HFFc6 (cell line): ENCODE results near the gene PDS5B. TPM values are rescaled to one million over a fixed set of nuclear protein-coding genes. Genes with fewer than 3 reads are reported as not detected.

ENCODE experiments used
- DNase-seq: peaks from one replicate; pipeline ENCODE4 v3.0.0-alpha.2; 2018
- H3K27ac Mint-ChIP-seq: 2 replicates; pipeline ENCODE4 v1.8.0; 2020; ENCODE audit warnings: mild to moderate bottlenecking, mixed read lengths
- H3K27me3 Mint-ChIP-seq: 2 replicates; pipeline ENCODE4 v1.8.0; 2021; ENCODE audit warnings: mild to moderate bottlenecking, moderate library complexity, mixed read lengths; ENCODE audit not compliant: insufficient read depth
- H3K36me3 Mint-ChIP-seq: 2 replicates; pipeline ENCODE4 v1.8.0; 2021; ENCODE audit warnings: low read depth, mixed read lengths
- H3K4me1 Mint-ChIP-seq: 2 replicates; pipeline ENCODE4 v1.8.0; 2020; ENCODE audit warnings: low read depth, mixed read lengths
- H3K4me3 Mint-ChIP-seq: 2 replicates; pipeline ENCODE4 v1.8.0; 2020; ENCODE audit warnings: mild to moderate bottlenecking, moderate library complexity, mixed read lengths
- H3K9me3 Mint-ChIP-seq: 2 replicates; pipeline ENCODE4 v1.8.0; 2020; ENCODE audit warnings: mild to moderate bottlenecking, mixed read lengths
- CTCF ChIP-seq: fragments of 200-600 bp; sonication (generic); IDR thresholded peaks from 2 replicates; pipeline ENCODE4 v1.5.0; 2021; ENCODE audit warnings: antibody characterized with exemption, mild to moderate bottlenecking
- total RNA-seq, 6 experiments: library from RNA; stranded (reverse); fragmentation: NEBNext Ultra II Directional; extraction: Animal tissue kit (Norgen Biotek cat#: 25700); gene quantifications; 2 replicates in 1 of 6; 3 replicates in 5 of 6; pipeline ENCODE4 v1.2.3, GENCODE V29; 2021

The PDS5B gene
- total RNA-seq, 6 experiments from 2014 or later, result 21.0 to 28.9 (median 24.6) TPM

DNA sequence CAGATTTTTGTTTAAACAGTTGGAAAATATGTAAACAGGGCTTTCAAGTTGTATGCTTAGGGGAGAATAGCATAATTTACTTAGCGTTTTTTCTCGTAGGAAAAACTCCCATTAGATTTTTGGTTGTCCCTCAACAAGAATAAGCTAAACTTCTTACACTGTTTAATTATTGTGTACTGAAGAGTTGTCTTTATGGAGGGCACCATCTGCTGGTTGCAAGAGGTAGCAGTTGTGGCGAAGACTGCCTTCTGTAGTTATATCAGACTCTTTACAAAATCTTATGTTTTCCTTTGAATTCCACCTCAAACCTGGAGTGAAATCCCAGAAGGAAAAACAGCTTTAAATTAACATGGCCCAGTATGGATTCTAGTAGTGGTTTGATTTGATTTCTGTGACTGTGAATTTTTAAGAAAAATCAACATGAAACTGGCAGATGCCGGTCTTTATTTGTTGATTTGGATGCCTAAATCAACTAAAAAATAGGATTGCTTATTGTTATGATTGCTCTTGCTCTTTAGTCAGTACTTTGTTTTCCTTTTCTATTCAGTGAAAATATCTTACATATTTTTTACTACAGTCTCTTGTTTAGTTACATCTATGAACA, 53.4 kb downstream of the PDS5B start:
- Mint-ChIP-seq H3K27me3 (no peaks in the 10 kb centered on the region), H3K36me3 (no peaks in the 10 kb centered on the region), H3K4me3 (no peak overlapping the region), H3K4me1 (peaks cover 20% of the 10 kb centered on the region), H3K9me3 (no peaks in the 10 kb centered on the region), H3K27ac (no peak overlapping the region)
- DNase-seq, result peak; percentile 52
- peak; percentile 88 for TF ChIP-seq CTCF

GRCh38 chr13:32642316-32642715, 56.1 kb downstream of the PDS5B start:
- TF ChIP-seq CTCF, result no peak
- no peaks in the 10 kb centered on the region for H3K27me3 Mint-ChIP-seq
- peaks cover 20% of the 10 kb centered on the region for H3K4me1 Mint-ChIP-seq
- H3K4me3 Mint-ChIP-seq, result no peak overlapping the region
- DNase-seq, result no peak
- H3K27ac Mint-ChIP-seq, result no peak overlapping the region
- no peaks in the 10 kb centered on the region for H3K36me3 Mint-ChIP-seq
- no peaks in the 10 kb centered on the region for H3K9me3 Mint-ChIP-seq

- TF ChIP-seq CTCF, result no peak
These were observed 56.6 kb downstream of the PDS5B start for GRCh38 chr13:32642858-32643257.

GRCh38 chr13:32645854-32646253, 59.6 kb downstream of the PDS5B start:
- no peak overlapping the region for H3K4me3 Mint-ChIP-seq
- no peaks in the 10 kb centered on the region for H3K27me3 Mint-ChIP-seq
- H3K27ac Mint-ChIP-seq, result no peak overlapping the region
- peaks cover 28% of the 10 kb centered on the region for H3K4me1 Mint-ChIP-seq
- H3K36me3 Mint-ChIP-seq, result no peaks in the 10 kb centered on the region
- TF ChIP-seq CTCF, result no peak
- H3K9me3 Mint-ChIP-seq, result no peaks in the 10 kb centered on the region
- DNase-seq, result no peak

More at GRCh38 chr13:32642858-32643257, 56.6 kb downstream of the PDS5B start:
- H3K4me3 Mint-ChIP-seq, result no peak overlapping the region
- DNase-seq, result no peak
- no peaks in the 10 kb centered on the region for H3K27me3 Mint-ChIP-seq
- H3K36me3 Mint-ChIP-seq, result no peaks in the 10 kb centered on the region
- no peak overlapping the region for H3K27ac Mint-ChIP-seq
- H3K9me3 Mint-ChIP-seq, result no peaks in the 10 kb centered on the region
- H3K4me1 Mint-ChIP-seq, result peaks cover 20% of the 10 kb centered on the region

- Mint-ChIP-seq H3K9me3 (no peaks in the 10 kb centered on the region), H3K27me3 (no peaks in the 10 kb centered on the region), H3K4me1 (peaks cover 22% of the 10 kb centered on the region), H3K4me3 (no peak overlapping the region), H3K36me3 (no peaks in the 10 kb centered on the region), H3K27ac (no peak overlapping the region)
- DNase-seq, result no peak
- TF ChIP-seq CTCF, result no peak
These were observed 61.7 kb downstream of the PDS5B start for GRCh38 chr13:32647926-32648325.
